IMR-90 (cell line): Measurements from ENCODE around the gene KLHL17. TPM values are rescaled to one million over a fixed set of nuclear protein-coding genes. Genes with fewer than 3 reads are reported as not detected.

Experiments used
- ATAC-seq: fragments of 200-7000 bp; cut with Tn5 transposase; 2 replicates; pipeline ENCODE4 v1.9.1; 2020; ENCODE audit warnings: low read depth, mild to moderate bottlenecking, moderate library complexity
- BruUV-seq: library from RNA; stranded (reverse); fragments of 400-500 nt; replicated peaks from 2 replicates; lab custom pipeline; 2021; lab: Mats Ljungman, UMichigan
- CTCF ChIA-PET: fragments of 300-600 bp; formaldehyde crosslinking; extraction: SDS; loops from one replicate; lab custom pipeline; 2021; ENCODE audit warnings: antibody characterized with exemption; lab: Yijun Ruan, JAX
- POLR2A ChIA-PET: fragments of 300-600 bp; sonication (Branson Sonifier 250); formaldehyde crosslinking; loops from one replicate; lab custom pipeline; 2022; ENCODE audit warnings: antibody characterized with exemption; ENCODE audit not compliant: unreplicated experiment; lab: Charles Lee
- DNase-seq: peaks from one replicate; pipeline ENCODE4 v3.0.0; 2013
- H2AFZ ChIP-seq: replicated peaks from 2 replicates; pipeline ENCODE3; 2013; ENCODE audit warnings: low read length, mild to moderate bottlenecking; ENCODE audit not compliant: poor library complexity
- H2AK5ac ChIP-seq: 2 replicates; pipeline ENCODE4 v1.6.1; 2013; ENCODE audit warnings: low read depth, low read length, inconsistent platforms
- H2AK9ac ChIP-seq: replicated peaks from 2 replicates; pipeline ENCODE3; 2013; ENCODE audit warnings: mild to moderate bottlenecking, low read depth, low read length, moderate library complexity; ENCODE audit not compliant: poor library complexity
- H2BK120ac ChIP-seq: 2 replicates; pipeline ENCODE4 v1.6.1; 2013; ENCODE audit warnings: low read depth, low read length, inconsistent platforms
- H2BK15ac ChIP-seq: 3 replicates; pipeline ENCODE4 v1.6.1; 2013; ENCODE audit warnings: low read depth, low read length, inconsistent platforms
- H2BK20ac ChIP-seq: 2 replicates; pipeline ENCODE4 v1.6.1; 2013; ENCODE audit warnings: low read depth, mild to moderate bottlenecking, inconsistent platforms, low read length, moderate library complexity
- H2BK5ac ChIP-seq: 2 replicates; pipeline ENCODE4 v1.6.1; 2013; ENCODE audit warnings: mild to moderate bottlenecking, low read depth, low read length, inconsistent platforms; ENCODE audit not compliant: poor library complexity, severe bottlenecking
- H3K14ac ChIP-seq: replicated peaks from 2 replicates; pipeline ENCODE4 v1.6.1; 2013; ENCODE audit warnings: low read depth, low read length, inconsistent platforms
- H3K18ac ChIP-seq: 2 replicates; pipeline ENCODE4 v1.6.1; 2013; ENCODE audit warnings: low read depth, low read length, control low read depth
- H3K23ac ChIP-seq: 2 replicates; pipeline ENCODE4 v1.6.1; 2013; ENCODE audit warnings: low read depth, low read length, inconsistent platforms
- H3K27ac ChIP-seq: 2 replicates; pipeline ENCODE4 v1.5.1; 2013; ENCODE audit warnings: mild to moderate bottlenecking, control low read depth, low read length; ENCODE audit not compliant: insufficient read depth
- H3K27me3 ChIP-seq: 2 replicates; pipeline ENCODE4 v1.6.1; 2013; ENCODE audit warnings: low read length; ENCODE audit not compliant: control insufficient read depth, insufficient read depth
- H3K36me3 ChIP-seq: 2 replicates; pipeline ENCODE4 v1.6.1; 2013; ENCODE audit warnings: low read length, mixed read lengths; ENCODE audit not compliant: control insufficient read depth, insufficient read depth
- H3K4ac ChIP-seq: 2 replicates; pipeline ENCODE4 v1.6.1; 2013; ENCODE audit warnings: low read depth, low read length, inconsistent platforms
- H3K4me1 ChIP-seq: 2 replicates; pipeline ENCODE4 v1.6.1; 2013; ENCODE audit warnings: low read length, mixed read lengths; ENCODE audit not compliant: control insufficient read depth, insufficient read depth
- H3K4me2 ChIP-seq: 2 replicates; pipeline ENCODE4 v1.6.1; 2013; ENCODE audit warnings: low read depth, mild to moderate bottlenecking, control low read depth, low read length, moderate library complexity
- H3K4me3 ChIP-seq: 2 replicates; pipeline ENCODE4 v1.5.1; 2013; ENCODE audit warnings: low read depth, mild to moderate bottlenecking, control low read depth, low read length, moderate library complexity; ENCODE audit not compliant: insufficient read depth
- H3K56ac ChIP-seq: 2 replicates; pipeline ENCODE4 v1.6.1; 2013; ENCODE audit warnings: low read length, inconsistent platforms; ENCODE audit not compliant: insufficient read depth; ENCODE audit errors: extremely low read depth
- H3K79me1 ChIP-seq, 2 experiments: 2 replicates each; pipeline ENCODE4 v1.6.1; 2013; ENCODE audit warnings: low read length in 2 of 2, inconsistent platforms in 1 of 2, low read depth in 1 of 2
- H3K9ac ChIP-seq: 2 replicates; pipeline ENCODE4 v1.6.1; 2013; ENCODE audit warnings: low read depth, low read length, control low read depth
- H3K9me1 ChIP-seq: 2 replicates; pipeline ENCODE4 v1.6.1; 2013; ENCODE audit warnings: low read length, inconsistent platforms; ENCODE audit not compliant: insufficient read depth
- H3K9me3 ChIP-seq: 2 replicates; pipeline ENCODE4 v1.6.1; 2013; ENCODE audit warnings: low read length; ENCODE audit not compliant: control insufficient read depth, insufficient read depth
- H4K20me1 ChIP-seq: 2 replicates; pipeline ENCODE4 v1.6.1; 2013; ENCODE audit warnings: low read length, inconsistent platforms; ENCODE audit not compliant: insufficient read depth
- H4K5ac ChIP-seq: 2 replicates; pipeline ENCODE4 v1.6.1; 2013; ENCODE audit warnings: mild to moderate bottlenecking, low read depth, low read length, control low read depth
- H4K8ac ChIP-seq, 2 experiments: 2 replicates each; pipeline ENCODE4 v1.6.1; 2013; ENCODE audit warnings: low read depth in 2 of 2, low read length in 2 of 2, control low read depth in 1 of 2, inconsistent platforms in 1 of 2
- H4K91ac ChIP-seq: 2 replicates; pipeline ENCODE4 v1.6.1; 2013; ENCODE audit warnings: low read depth, low read length, inconsistent platforms; ENCODE audit not compliant: insufficient read depth
- CEBPB ChIP-seq: IDR thresholded peaks from 2 replicates; pipeline ENCODE4 v1.6.1; 2012; ENCODE audit warnings: low read depth, low read length, improper control_type of control experiment
- CTCF ChIP-seq: conservative IDR thresholded peaks from 2 replicates; pipeline ENCODE4 v1.5.1; 2012; ENCODE audit warnings: mild to moderate bottlenecking, low read depth, low read length, improper control_type of control experiment
- ELK1 ChIP-seq: fragments of 150-350 bp; IDR thresholded peaks from 2 replicates; pipeline ENCODE4 v1.6.1; 2016; ENCODE audit warnings: low read depth, mild to moderate bottlenecking, low read length, moderate library complexity, borderline replicate concordance
- MAFK ChIP-seq: IDR thresholded peaks from 2 replicates; pipeline ENCODE4 v1.6.1; 2012; ENCODE audit warnings: low read depth, low read length, improper control_type of control experiment
- MAZ ChIP-seq: IDR thresholded peaks from 2 replicates; pipeline ENCODE4 v1.6.1; 2012; ENCODE audit warnings: low read depth, mild to moderate bottlenecking, low read length, improper control_type of control experiment, moderate library complexity, borderline replicate concordance
- NFE2L2 ChIP-seq: fragments of 150-350 bp; IDR thresholded peaks from 2 replicates; pipeline ENCODE4 v1.6.1; 2016; ENCODE audit warnings: low read depth, mild to moderate bottlenecking, low read length
- RAD21 ChIP-seq: IDR thresholded peaks from 2 replicates; pipeline ENCODE4 v1.6.1; 2012; ENCODE audit warnings: low read length, improper control_type of control experiment
- RCOR1 ChIP-seq: IDR thresholded peaks from 2 replicates; pipeline ENCODE4 v1.6.1; 2012; ENCODE audit warnings: mild to moderate bottlenecking, low read length, improper control_type of control experiment; ENCODE audit not compliant: insufficient replicate concordance
- RFX5 ChIP-seq: IDR thresholded peaks from 2 replicates; pipeline ENCODE4 v1.8.0; 2012; ENCODE audit warnings: low read depth, mild to moderate bottlenecking, low read length, moderate library complexity
- SMC3 ChIP-seq: fragments of 150-350 bp; IDR thresholded peaks from 2 replicates; pipeline ENCODE4 v1.6.1; 2016; ENCODE audit warnings: low read depth, mild to moderate bottlenecking, antibody characterized with exemption, low read length, moderate library complexity
- WGBS, 2 experiments: methylation state at CpG; one replicate each; pipeline versions ENCODE4 v1.1.5 to v1.1.7; 2013; ENCODE audit warnings: missing lambda C conversion rate in 2 of 2; ENCODE audit not compliant: insufficient read length in 1 of 2; ENCODE audit errors: extremely low coverage in 2 of 2; 5-methylcytosine and 5-hydroxymethylcytosine counted together
- dilution Hi-C: fragments of 300-500 bp; cut with HindIII; formaldehyde crosslinking; loops from one replicate; pipeline ENCODE4 v1.14.3; 2018; ENCODE audit warnings: low sequenced_read_pairs; ENCODE audit not compliant: unreplicated experiment
- in situ Hi-C: fragments of 300-500 bp; cut with MboI; formaldehyde crosslinking; loops from 3 replicates; pipeline ENCODE4 v1.14.3; 2019; ENCODE audit warnings: low sequenced_read_pairs, inconsistent platforms, mixed read lengths
- intact Hi-C: fragments of 100-400 bp; cut with micrococcal nuclease; formaldehyde crosslinking; loops from 2 replicates; pipeline ENCODE4 v1.10.0; 2022
- polyA plus RNA-seq, 3 experiments: library from polyadenylated mRNA; depleted of rRNA; stranded (reverse); fragments of >200 nt; gene quantifications; 2 replicates each; pipeline ENCODE4 v1.2.3, GENCODE V29; 2012; ENCODE audit warnings: low replicate concordance in 1 of 3
- total RNA-seq: library from RNA; depleted of rRNA; stranded (reverse); fragments of >200 nt; gene quantifications from 2 replicates; pipeline ENCODE4 v1.2.3, GENCODE V29; 2012

KLHL17 gene
- total and polyA plus RNA-seq, 2 of the 4 experiments (the other 2 are of a cell fraction) = 3.4 to 41.0 TPM

DNA sequence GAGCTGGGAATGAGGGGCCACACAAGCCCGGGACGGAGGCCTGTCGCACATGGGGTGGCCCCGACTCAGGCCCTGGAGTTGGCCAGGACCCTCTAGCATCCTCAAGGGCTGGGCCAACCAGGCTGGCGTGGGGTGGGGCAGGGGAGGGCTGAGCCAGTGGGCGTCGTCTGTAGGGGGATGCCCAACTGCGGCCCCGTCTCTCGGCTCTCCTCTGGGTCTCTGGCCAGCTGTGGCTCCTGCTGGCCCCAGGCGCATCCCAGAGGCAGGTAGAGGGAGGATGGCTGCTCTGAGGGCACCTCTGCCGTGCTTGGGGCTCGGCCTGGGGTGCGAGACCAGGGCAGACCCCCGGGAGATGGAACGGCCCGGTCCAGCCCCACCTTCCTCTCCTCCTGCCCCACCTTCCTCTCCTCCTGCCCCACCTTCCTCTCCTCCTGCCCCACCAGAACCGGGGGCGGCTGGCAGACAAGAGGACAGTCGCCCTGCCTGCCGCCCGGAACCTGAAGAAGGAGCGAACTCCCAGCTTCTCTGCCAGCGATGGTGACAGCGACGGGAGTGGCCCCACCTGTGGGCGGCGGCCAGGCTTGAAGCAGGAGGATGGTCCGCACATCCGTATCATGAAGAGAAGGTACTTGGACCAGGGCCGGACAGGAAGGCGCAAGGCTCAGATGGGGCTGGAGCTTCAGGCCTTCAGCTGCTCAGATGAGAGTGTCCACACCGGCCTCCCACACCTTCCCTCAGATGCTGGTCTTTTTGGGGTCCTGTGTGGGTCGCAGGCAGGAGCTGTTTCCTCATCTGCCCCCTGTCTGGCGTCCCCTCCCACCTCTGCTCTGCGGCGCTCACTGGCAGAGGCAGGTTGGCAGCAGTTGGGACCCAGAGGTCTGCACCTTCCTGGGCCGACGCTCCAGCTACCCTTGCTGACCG, 30.4 kb upstream of the KLHL17 start:
- H3K56ac ChIP-seq = no peak overlapping the region
- no peak overlapping the region for H4K8ac ChIP-seq
- intact Hi-C loops = no loop called here
- 99% methylated on average over 11 of the region's 40 CpGs; no CpG with 5 or more reads in 1 of the 2 experiments for WGBS, 2 experiments
- H3K23ac ChIP-seq = no peak overlapping the region
- dilution Hi-C loops = no loop called here
- no peak overlapping the region for H2AK5ac ChIP-seq
- no peak for ATAC-seq
- peaks cover 0 to 8% of the 10 kb centered on the region in 2 experiments; a peak in 1 of 4 replicates for H3K79me1 ChIP-seq
- H3K27me3 ChIP-seq = no peaks in the 10 kb centered on the region
- H2AK9ac ChIP-seq = no peak overlapping the region
- H3K4me1 ChIP-seq = no peaks in the 10 kb centered on the region; the same call in 1 of the 2 replicates
- H3K9ac ChIP-seq = no peak overlapping the region
- no peak overlapping the region for H3K4me2 ChIP-seq
- H3K36me3 ChIP-seq = peaks cover 9% of the 10 kb centered on the region
- no peak overlapping the region for H3K18ac ChIP-seq
- no peak for TF ChIP-seq RFX5
- TF ChIP-seq CEBPB = no peak
- no peak for TF ChIP-seq MAFK
- no peak for TF ChIP-seq ELK1
- no peak for TF ChIP-seq NFE2L2
- TF ChIP-seq SMC3 = no peak
- TF ChIP-seq RAD21 = no peak
- TF ChIP-seq RCOR1 = no peak
- no peak for TF ChIP-seq CTCF
- no peak for TF ChIP-seq MAZ
- no peak overlapping the region for H4K91ac ChIP-seq
- DNase-seq = no peak
- no TSS peak for BruUV-seq
- H3K9me3 ChIP-seq = no peaks in the 10 kb centered on the region
- no peak overlapping the region for H2BK20ac ChIP-seq
- H2AFZ ChIP-seq = no peak overlapping the region
- no peak overlapping the region for H4K5ac ChIP-seq
- no peak overlapping the region for H2BK5ac ChIP-seq
- peaks cover 6% of the 10 kb centered on the region; the same call in 1 of the 2 replicates for H4K20me1 ChIP-seq
- in situ Hi-C loops = no loop called here
- H3K4me3 ChIP-seq = no peak overlapping the region
- H3K27ac ChIP-seq = no peak overlapping the region
- no peak overlapping the region for H2BK15ac ChIP-seq
- H3K9me1 ChIP-seq = no peaks in the 10 kb centered on the region
- no peak overlapping the region for H2BK120ac ChIP-seq
- CTCF ChIA-PET = interaction anchor here (0.6 kb wide), 1 partner anchor 11 kb away, joined by 3 read pairs; no protein-coding TSS in a partner anchor
- no peak overlapping the region for H3K14ac ChIP-seq
- POLR2A ChIA-PET = no interaction called here
- H3K4ac ChIP-seq = no peak overlapping the region
